Loucy (cell line): ENCODE data around the gene TCL1A.

Experiments
- H2AFZ ChIP-seq: fragments of 200-600 bp; sonication (generic); 2 replicates; pipeline ENCODE4 v1.6.0; 2016; ENCODE audit warnings: antibody characterized with exemption, mild to moderate bottlenecking, low read length, moderate library complexity
- H3F3A ChIP-seq: fragments of 200-600 bp; 2 replicates; pipeline ENCODE4 v1.6.0; 2016; ENCODE audit warnings: antibody characterized with exemption, low read depth, mild to moderate bottlenecking
- H3K27me3 ChIP-seq: fragments of 200-600 bp; sonication (generic); 2 replicates; pipeline ENCODE4 v1.6.1; 2014; ENCODE audit warnings: low read length, mild to moderate bottlenecking; ENCODE audit not compliant: insufficient read depth, poor library complexity, severe bottlenecking
- H3K36me3 ChIP-seq: fragments of 200-600 bp; sonication (generic); 2 replicates; pipeline ENCODE4 v1.6.1; 2016; ENCODE audit warnings: low read length; ENCODE audit not compliant: insufficient read depth
- H3K4me1 ChIP-seq: fragments of 200-600 bp; sonication (generic); 2 replicates; pipeline ENCODE4 v1.5.1; 2014; ENCODE audit warnings: low read length, mild to moderate bottlenecking; ENCODE audit not compliant: insufficient read depth, poor library complexity, severe bottlenecking
- H3K4me2 ChIP-seq: fragments of 200-600 bp; sonication (generic); 2 replicates; pipeline ENCODE4 v1.6.0; 2014; ENCODE audit warnings: antibody characterized with exemption, low read length, low read depth, mild to moderate bottlenecking; ENCODE audit not compliant: poor library complexity, severe bottlenecking
- H3K4me3 ChIP-seq: fragments of 200-600 bp; sonication (generic); 2 replicates; pipeline ENCODE4 v1.5.1; 2014; ENCODE audit warnings: low read length, mild to moderate bottlenecking, mixed read lengths; ENCODE audit not compliant: poor library complexity, severe bottlenecking
- H3K79me2 ChIP-seq: fragments of 200-600 bp; sonication (generic); 2 replicates; pipeline ENCODE4 v1.6.1; 2014; ENCODE audit warnings: low read length; ENCODE audit not compliant: insufficient read depth
- H3K9ac ChIP-seq: fragments of 200-600 bp; sonication (generic); 2 replicates; pipeline ENCODE4 v1.6.0; 2014; ENCODE audit warnings: mild to moderate bottlenecking, low read depth, low read length, moderate library complexity; ENCODE audit not compliant: poor library complexity, severe bottlenecking
- H3K9me2 ChIP-seq: fragments of 200-600 bp; sonication (generic); replicated peaks from 2 replicates; pipeline ENCODE4 v1.6.1; 2016; ENCODE audit warnings: low read depth, low read length, mixed read lengths
- H3K9me3 ChIP-seq: fragments of 200-600 bp; sonication (generic); 2 replicates; pipeline ENCODE4 v1.6.1; 2014; ENCODE audit warnings: mild to moderate bottlenecking, antibody characterized with exemption, low read length, low read depth; ENCODE audit not compliant: insufficient read depth
- H4K20me1 ChIP-seq: fragments of 200-600 bp; sonication (generic); 2 replicates; pipeline ENCODE4 v1.6.0; 2014; ENCODE audit warnings: antibody characterized with exemption, low read length, mild to moderate bottlenecking; ENCODE audit not compliant: insufficient read depth, poor library complexity, severe bottlenecking
- EZH2phosphoT487 ChIP-seq: fragments of 200-600 bp; IDR thresholded peaks from 2 replicates; pipeline ENCODE4 v1.6.1; 2018; ENCODE audit warnings: antibody characterized with exemption, mild to moderate bottlenecking, moderate library complexity, borderline replicate concordance
- TF ChIP-seq, protein P1 (sequence below): fragments of 200-600 bp; sonication (generic); conservative IDR thresholded peaks from 2 replicates; pipeline ENCODE4 v1.5.1; 2014; ENCODE audit warnings: mild to moderate bottlenecking, antibody characterized with exemption, low read length

TCL1A gene

GRCh38 chr14:95707327-95707726 is 6.6 kb downstream of the TCL1A start:
- no peaks in the 10 kb centered on the region for H4K20me1 ChIP-seq
- no peak overlapping the region for H3K4me3 ChIP-seq
- H2AFZ ChIP-seq = no peak overlapping the region
- H3K36me3 ChIP-seq = no peaks in the 10 kb centered on the region
- no peaks in the 10 kb centered on the region for H3F3A ChIP-seq
- H3K9me2 ChIP-seq = no peaks in the 10 kb centered on the region
- H3K27me3 ChIP-seq = no peaks in the 10 kb centered on the region
- no peak overlapping the region for H3K9ac ChIP-seq
- no peaks in the 10 kb centered on the region for H3K79me2 ChIP-seq
- H3K4me1 ChIP-seq = peaks cover 6% of the 10 kb centered on the region
- H3K4me2 ChIP-seq = no peak overlapping the region
- H3K9me3 ChIP-seq = no peaks in the 10 kb centered on the region
- no peak for TF ChIP-seq EZH2phosphoT487
- TF ChIP-seq, protein P1, sequence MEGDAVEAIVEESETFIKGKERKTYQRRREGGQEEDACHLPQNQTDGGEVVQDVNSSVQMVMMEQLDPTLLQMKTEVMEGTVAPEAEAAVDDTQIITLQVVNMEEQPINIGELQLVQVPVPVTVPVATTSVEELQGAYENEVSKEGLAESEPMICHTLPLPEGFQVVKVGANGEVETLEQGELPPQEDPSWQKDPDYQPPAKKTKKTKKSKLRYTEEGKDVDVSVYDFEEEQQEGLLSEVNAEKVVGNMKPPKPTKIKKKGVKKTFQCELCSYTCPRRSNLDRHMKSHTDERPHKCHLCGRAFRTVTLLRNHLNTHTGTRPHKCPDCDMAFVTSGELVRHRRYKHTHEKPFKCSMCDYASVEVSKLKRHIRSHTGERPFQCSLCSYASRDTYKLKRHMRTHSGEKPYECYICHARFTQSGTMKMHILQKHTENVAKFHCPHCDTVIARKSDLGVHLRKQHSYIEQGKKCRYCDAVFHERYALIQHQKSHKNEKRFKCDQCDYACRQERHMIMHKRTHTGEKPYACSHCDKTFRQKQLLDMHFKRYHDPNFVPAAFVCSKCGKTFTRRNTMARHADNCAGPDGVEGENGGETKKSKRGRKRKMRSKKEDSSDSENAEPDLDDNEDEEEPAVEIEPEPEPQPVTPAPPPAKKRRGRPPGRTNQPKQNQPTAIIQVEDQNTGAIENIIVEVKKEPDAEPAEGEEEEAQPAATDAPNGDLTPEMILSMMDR = no peak

- no peak overlapping the region for H2AFZ ChIP-seq
- no peaks in the 10 kb centered on the region for H3F3A ChIP-seq
- H3K4me3 ChIP-seq = no peak overlapping the region
- no peak overlapping the region for H3K4me2 ChIP-seq
- no peak overlapping the region for H3K9ac ChIP-seq
- no peaks in the 10 kb centered on the region for H3K9me3 ChIP-seq
- no peaks in the 10 kb centered on the region for H3K79me2 ChIP-seq
- no peaks in the 10 kb centered on the region for H3K36me3 ChIP-seq
- peaks cover 6% of the 10 kb centered on the region for H3K4me1 ChIP-seq
- H3K27me3 ChIP-seq = no peaks in the 10 kb centered on the region
- TF ChIP-seq, protein P1 = no peak
- TF ChIP-seq EZH2phosphoT487 = no peak
- no peaks in the 10 kb centered on the region for H4K20me1 ChIP-seq
- H3K9me2 ChIP-seq = no peaks in the 10 kb centered on the region
These were observed 8.4 kb downstream of the TCL1A start for GRCh38 chr14:95705518-95705917.

- TF ChIP-seq, protein P1 = no peak
- no peak for TF ChIP-seq EZH2phosphoT487
- Histone ChIP-seq H4K20me1 (no peaks in the 10 kb centered on the region), H3K4me2 (no peak overlapping the region), H3K4me3 (no peak overlapping the region), H3K36me3 (no peaks in the 10 kb centered on the region), H3K9me2 (no peaks in the 10 kb centered on the region), H3K9ac (no peak overlapping the region), H2AFZ (no peak overlapping the region), H3K79me2 (no peaks in the 10 kb centered on the region), H3K27me3 (no peaks in the 10 kb centered on the region), H3K9me3 (no peaks in the 10 kb centered on the region), H3K4me1 (peaks cover 6% of the 10 kb centered on the region), H3F3A (no peaks in the 10 kb centered on the region)
These were observed 10.1 kb downstream of the TCL1A start for GRCh38 chr14:95703805-95704204.
